Measurements from ENCODE around the gene NUP98. TPM values are rescaled to one million over a fixed set of nuclear protein-coding genes. Genes with fewer than 3 reads are reported as not detected.

The NUP98 gene
- total and polyA plus RNA-seq, 10 of the 15 experiments (the other 5 are each of a cell fraction or from before 2014, with no cell fraction given) = 21.7 to 108 (median 78.9) TPM

GRCh38 chr11:3797329-3798090 lies at the start of gene NUP98 (continued):
- TF ChIP-seq E2F8 (IDR thresholded peaks at IDR 0.05; ENCODE audit: low read depth, partially characterized antibody) (peak; percentile 84), JUND (IDR thresholded peaks at IDR 0.05; ENCODE audit: low read depth, low read length) (0 out of 2 replicates have a peak, but pooled peaks have one; percentile 32), SPI1 (IDR thresholded peaks at IDR 0.05; ENCODE audit: borderline replicate concordance, insufficient read depth, low read depth, low read length) (0 out of 2 replicates have a peak, but pooled peaks have one; percentile 14), RCOR1 (conservative IDR thresholded peaks at IDR 0.05; ENCODE audit: low read depth, low read length) (0 out of 2 replicates have a peak, but pooled peaks have one; percentile 41), CBX5 (IDR thresholded peaks at IDR 0.05; ENCODE audit: low read depth) (no peak), STAT1 (conservative IDR thresholded peaks at IDR 0.05) (peak; percentile 77; the same call in 1 of the 2 replicates), TAF1 (IDR thresholded peaks at IDR 0.05; ENCODE audit: borderline replicate concordance, low read depth, low read length) (peak; percentile 80), ATF7 (IDR thresholded peaks at IDR 0.05; ENCODE audit: low read depth) (peak; percentile 98), ZNF592 (IDR thresholded peaks at IDR 0.05) (peak; percentile 17; the same call in 1 of the 2 replicates), POU2F2 (IDR thresholded peaks at IDR 0.05; ENCODE audit: borderline replicate concordance, low read depth, low read length) (peak; percentile 21; the same call in 1 of the 3 replicates), CREB1 (IDR thresholded peaks at IDR 0.05; ENCODE audit: low read depth) (peak; percentile 98), YY1 (IDR thresholded peaks at IDR 0.05; ENCODE audit: low read depth, low read length) (0 out of 2 replicates have a peak, but pooled peaks have one; percentile 47), SP1 (IDR thresholded peaks at IDR 0.05; ENCODE audit: low read depth, low read length) (peak; percentile 96), RELB (IDR thresholded peaks at IDR 0.05; ENCODE audit: low read depth) (peak; percentile 64), CREM (IDR thresholded peaks at IDR 0.05; ENCODE audit: low read depth) (peak; percentile 96), ZBTB11 (CRISPR knock-in tag; IDR thresholded peaks at IDR 0.05) (no peak)

Data from GM12878 (cell line).